HG02938 (cell line): ENCODE data around the gene PRAMEF2.
"Not testable (repeated sequence)": the region's sequence is repeated elsewhere in the genome, so short reads cannot be mapped to it uniquely, and the experiment has no call there.

ENCODE experiments used
- ATAC-seq: cut with Tn5 transposase; IDR thresholded peaks from one replicate; pipeline ENCODE4 v1.9.1; 2021; ENCODE audit warnings: mild to moderate bottlenecking, moderate library complexity; ENCODE audit not compliant: unreplicated experiment

PRAMEF2 gene

GRCh38 chr1:12856786-12857185 lies at the start of gene PRAMEF2:
Gene PRAMEF2 (plus strand): TSS chr1:12857086. CDS start chr1:12859010, 1,924 bp downstream.
- ATAC-seq: not testable (repeated sequence)

GRCh38 chr1:12809933-12810332 lies 47.0 kb upstream of the PRAMEF2 start:
- no peak for ATAC-seq

GRCh38 chr1:12810691-12811408 lies 46.0 kb upstream of the PRAMEF2 start:
- ATAC-seq: no peak

GRCh38 chr1:12811409-12811784 lies 45.5 kb upstream of the PRAMEF2 start:
- no peak for ATAC-seq

GRCh38 chr1:12819061-12819460 lies 37.8 kb upstream of the PRAMEF2 start:
- ATAC-seq: not testable (repeated sequence)

- not testable (repeated sequence) for ATAC-seq
Observed at GRCh38 chr1:12831310-12831709, 25.6 kb upstream of the PRAMEF2 start, which contains the start of gene PRAMEF11. Gene PRAMEF11 (minus strand): TSS chr1:12831410. CDS start chr1:12828789, 2,621 bp downstream.

GRCh38 chr1:12833251-12833650 lies 23.6 kb upstream of the PRAMEF2 start:
- not testable (repeated sequence) for ATAC-seq

- not testable (repeated sequence) for ATAC-seq
Observed at GRCh38 chr1:12848620-12849019, 8.3 kb upstream of the PRAMEF2 start, which contains the start of gene HNRNPCL1. Gene HNRNPCL1 (minus strand): TSS chr1:12848720. CDS start chr1:12848289, 431 bp downstream.

- no peak for ATAC-seq
Observed at GRCh38 chr1:12851779-12852178, 5.1 kb upstream of the PRAMEF2 start.

GRCh38 chr1:12863131-12863880 lies 6.4 kb downstream of the PRAMEF2 start:
- ATAC-seq: not testable (repeated sequence)

- ATAC-seq: not testable (repeated sequence)
Observed at GRCh38 chr1:12878453-12878852, 21.6 kb downstream of the PRAMEF2 start.

- ATAC-seq: not testable (repeated sequence)
Observed at GRCh38 chr1:12886101-12886500, 29.2 kb downstream of the PRAMEF2 start, which contains the start of gene PRAMEF4. Gene PRAMEF4 (minus strand): TSS chr1:12886201. CDS start chr1:12883394, 2,807 bp downstream.

- not testable (repeated sequence) for ATAC-seq
Observed at GRCh38 chr1:12898170-12898569, 41.3 kb downstream of the PRAMEF2 start, which contains the start of gene PRAMEF10. Gene PRAMEF10 (minus strand): TSS chr1:12898270. CDS start chr1:12895847, 2,423 bp downstream.

- not testable (repeated sequence) for ATAC-seq
Observed at GRCh38 chr1:12899186-12899585, 42.3 kb downstream of the PRAMEF2 start.

GRCh38 chr1:12903793-12904572 lies 47.1 kb downstream of the PRAMEF2 start:
- not testable (repeated sequence) for ATAC-seq
